NCI-H748 (cell line): ENCODE measurements around the gene PCED1B.
"Not testable (repeated sequence)": the region's sequence is repeated elsewhere in the genome, so short reads cannot be mapped to it uniquely, and the experiment has no call there.

Experiments
- DNase-seq: peaks from one replicate; lab custom pipeline; 2025; ENCODE audit not compliant: unreplicated experiment; lab: John Stamatoyannopoulos, UW

PCED1B gene

DNA sequence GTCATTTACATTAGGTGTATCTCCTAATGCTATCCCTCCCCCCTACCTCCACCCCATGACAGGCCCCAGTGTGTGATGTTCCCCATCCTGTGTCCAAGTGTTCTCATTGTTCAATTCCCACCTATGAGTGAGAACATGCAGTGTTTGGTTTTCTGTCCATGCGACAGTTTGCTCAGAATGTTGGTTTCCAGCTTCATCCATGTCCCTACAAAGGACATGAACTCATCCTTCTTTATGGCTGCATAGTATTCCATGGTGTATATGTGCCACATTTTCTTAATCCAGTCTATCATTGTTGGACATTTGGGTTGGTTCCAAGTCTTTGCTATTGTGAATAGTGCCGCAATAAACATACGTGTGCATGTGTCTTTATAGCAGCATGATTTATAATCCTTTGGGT is 37.9 kb downstream of the PCED1B start:
- not testable (repeated sequence) for DNase-seq

DNA sequence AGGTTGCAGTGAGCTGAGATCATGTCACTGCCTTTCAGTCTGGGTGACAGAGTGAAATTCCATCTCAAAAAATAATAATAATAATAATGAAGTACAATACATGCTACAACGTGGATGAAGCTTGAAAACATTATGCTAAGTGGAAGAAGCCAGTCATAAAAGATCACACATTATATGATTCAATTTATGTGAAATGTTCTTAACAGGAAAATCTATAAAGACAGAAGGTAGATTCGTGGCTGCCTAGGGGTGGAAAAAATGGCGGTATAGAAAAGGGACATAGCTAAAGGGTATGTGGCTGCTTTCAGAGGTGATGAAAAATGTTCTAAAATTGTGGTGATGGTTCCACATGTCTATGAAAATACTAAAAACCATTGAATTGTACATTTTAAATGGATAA is 41.3 kb downstream of the PCED1B start:
- DNase-seq: no peak

DNA sequence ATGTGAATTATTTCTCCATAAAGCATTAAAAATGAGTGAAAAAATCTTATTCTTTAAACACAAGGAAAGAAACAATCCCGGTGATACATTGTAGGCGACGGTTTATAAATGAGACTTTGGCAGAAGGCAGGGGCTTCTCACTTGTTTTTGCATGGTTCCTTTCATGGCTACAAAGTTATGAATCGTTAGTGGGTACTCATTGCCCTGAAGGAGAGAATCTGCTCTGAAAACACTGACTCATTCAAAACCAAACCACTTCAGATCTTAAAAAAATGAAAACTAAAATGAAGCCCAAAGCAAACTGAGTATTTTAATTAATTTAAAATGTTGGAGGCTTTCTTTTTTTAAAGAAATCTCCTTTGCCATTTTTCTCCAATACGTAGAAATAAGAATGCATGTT is 41.7 kb downstream of the PCED1B start:
- no peak for DNase-seq

DNA sequence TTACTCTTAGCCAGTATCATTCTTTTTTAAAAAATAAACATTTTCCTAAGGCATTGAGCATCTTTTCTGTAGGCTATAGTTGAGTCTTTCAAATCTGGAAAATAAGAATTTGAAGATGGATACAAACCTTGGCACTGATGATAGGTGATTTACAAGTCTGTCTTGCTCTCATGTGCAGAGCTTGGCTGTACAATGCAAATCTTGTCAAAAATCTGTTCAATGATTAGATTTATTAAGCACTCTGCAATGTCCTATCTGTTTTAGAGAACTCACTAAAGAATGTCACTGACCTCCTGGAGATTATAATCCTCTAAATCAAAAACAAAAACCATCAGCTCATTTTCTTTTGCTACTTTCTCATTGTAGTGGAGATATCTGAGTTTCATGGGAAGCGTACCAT is 43.2 kb downstream of the PCED1B start:
- no peak for DNase-seq

GRCh38 chr12:47123730-47124129 is 44.3 kb downstream of the PCED1B start:
- DNase-seq: no peak

- no peak for DNase-seq
Measured at GRCh38 chr12:47124451-47124850, 45.0 kb downstream of the PCED1B start.

- no peak for DNase-seq
Measured at GRCh38 chr12:47126246-47126645, 46.8 kb downstream of the PCED1B start.

DNA sequence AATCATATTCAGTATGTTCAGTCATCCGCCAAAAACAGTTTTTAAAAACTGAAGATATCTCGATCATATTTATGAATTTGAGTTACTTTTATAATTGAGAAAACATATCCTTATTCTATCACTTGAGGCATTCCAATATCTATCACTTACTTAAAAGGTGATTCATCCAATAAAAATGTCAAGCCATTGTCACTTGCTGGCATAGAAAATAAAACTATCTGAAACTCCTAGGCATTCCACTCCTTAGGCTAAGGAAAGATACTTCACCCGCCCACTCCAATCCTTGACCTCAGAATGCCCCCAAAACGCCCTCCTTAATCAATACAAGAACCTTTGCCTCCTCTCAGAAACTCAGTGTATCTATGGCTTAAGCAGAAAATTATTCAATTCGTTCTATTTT is 51.6 kb downstream of the PCED1B start:
- no peak for DNase-seq

- DNase-seq: no peak
Measured at GRCh38 chr12:47134005-47134404, 54.6 kb downstream of the PCED1B start.

- no peak for DNase-seq
Measured at GRCh38 chr12:47135578-47135977, 56.2 kb downstream of the PCED1B start.

- no peak for DNase-seq
Measured at GRCh38 chr12:47139000-47139681, 59.7 kb downstream of the PCED1B start.

DNA sequence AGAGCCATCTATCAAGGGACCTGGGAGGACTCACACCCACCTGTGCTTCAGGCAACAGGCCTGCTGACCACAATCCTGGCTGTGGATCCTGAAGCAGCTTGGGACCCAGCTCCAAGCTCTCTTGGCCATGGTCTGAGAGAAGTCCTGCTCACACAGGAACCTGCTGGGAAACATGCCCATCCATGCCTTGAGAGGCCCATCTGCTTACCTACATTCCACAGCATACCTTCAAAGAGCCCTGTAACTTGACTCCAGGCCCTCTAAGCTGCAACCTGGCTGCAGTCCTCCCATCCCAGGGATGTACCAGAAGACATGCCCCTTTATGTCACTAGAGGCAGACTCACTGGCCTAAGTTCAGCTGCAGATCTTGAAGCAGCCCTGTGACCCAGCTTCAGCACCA is 62.0 kb downstream of the PCED1B start:
- DNase-seq: no peak

GRCh38 chr12:47144769-47145168 is 65.3 kb downstream of the PCED1B start:
- no peak for DNase-seq

- no peak for DNase-seq
Measured at GRCh38 chr12:47145188-47145587, 65.8 kb downstream of the PCED1B start.

DNA sequence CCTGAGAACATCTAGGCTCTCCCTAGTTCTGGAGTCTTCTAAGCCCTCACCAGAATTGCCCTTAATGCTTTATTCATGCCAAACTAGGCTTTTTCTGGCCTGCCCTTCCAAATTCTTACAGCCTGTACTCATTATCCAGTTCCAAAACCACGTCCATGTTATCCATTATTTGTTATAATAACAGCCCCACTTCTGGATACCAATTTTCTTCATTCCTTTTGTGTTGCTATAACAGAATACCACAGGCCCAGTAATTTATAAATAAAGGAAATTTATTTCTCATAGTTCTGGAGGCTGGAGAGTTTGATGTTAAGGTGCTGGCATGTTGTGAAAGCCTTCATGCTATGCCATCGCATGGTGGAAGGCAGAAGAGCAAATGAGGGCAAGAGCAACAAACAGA is 68.3 kb downstream of the PCED1B start:
- DNase-seq: no peak

DNA sequence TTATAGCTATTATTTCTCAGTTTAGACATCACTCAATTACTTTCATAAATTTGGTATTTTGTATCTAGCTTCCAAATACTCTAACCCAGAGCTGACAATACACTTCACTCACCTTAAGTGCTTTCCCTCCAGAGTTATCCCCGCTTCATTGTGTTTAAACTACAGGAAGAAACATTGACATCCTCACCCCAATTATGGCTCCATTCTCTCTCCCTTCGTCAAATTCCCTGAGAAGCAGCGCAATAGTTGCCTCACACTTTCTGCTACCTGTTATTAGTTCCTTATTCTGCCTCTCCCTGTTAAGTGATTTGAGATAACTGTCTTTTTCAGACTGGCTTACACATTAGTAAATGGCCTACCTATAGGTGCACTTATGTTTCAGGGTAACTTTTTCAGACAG is 69.7 kb downstream of the PCED1B start:
- DNase-seq: no peak

DNA sequence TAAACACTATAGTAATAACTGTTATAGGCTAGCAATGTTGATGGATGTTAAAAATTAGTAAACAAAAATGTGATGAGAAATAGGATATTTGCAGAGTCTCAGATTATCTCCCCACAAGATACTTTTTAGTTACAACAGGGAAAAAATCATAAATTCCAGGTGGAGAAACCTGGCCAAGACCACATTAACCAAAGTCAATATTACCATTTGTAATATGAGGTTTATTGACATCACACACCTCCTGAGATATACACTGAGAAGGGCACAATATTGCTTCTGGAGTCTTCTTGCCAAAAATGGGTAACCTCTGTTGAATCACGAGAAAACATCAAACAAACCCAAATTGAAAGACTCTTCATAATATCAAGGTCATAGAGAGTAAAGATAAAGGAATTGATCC is 72.7 kb downstream of the PCED1B start:
- DNase-seq: no peak

DNA sequence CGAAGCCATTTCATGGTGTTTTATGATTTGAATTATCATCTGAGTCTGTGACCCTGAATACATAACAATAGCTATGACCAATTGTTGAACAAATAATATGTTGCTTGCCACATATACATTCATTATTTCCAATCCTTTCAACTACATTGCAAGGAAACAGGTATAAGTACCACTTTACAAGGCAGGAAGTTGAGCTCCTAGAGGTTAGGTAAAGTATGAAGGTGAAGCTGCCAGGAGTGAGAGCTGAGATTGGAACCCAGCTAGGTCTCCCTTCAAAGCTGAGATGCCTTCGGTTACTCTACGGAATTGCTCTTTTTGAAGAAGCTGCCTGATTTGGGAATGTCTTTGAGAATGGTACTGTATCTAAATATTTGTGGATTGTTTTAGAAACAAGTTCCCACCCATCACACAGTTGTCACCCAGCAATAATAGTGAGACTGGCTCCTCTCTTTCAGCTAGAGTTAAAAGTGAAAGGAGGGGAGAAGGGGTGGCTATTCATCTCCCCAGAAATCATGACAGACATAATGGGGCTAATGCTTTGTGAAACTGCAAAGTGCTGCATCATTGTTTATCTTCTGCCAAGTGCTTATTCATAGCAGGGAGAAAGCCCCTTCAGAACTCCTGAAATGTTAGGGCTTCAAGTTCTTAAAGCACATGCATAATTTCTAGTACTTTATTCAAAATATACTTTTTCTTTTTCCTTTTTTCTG is 76.2 kb downstream of the PCED1B start:
- DNase-seq: peak; percentile 69

- DNase-seq: peak; percentile 59
Measured at GRCh38 chr12:47156167-47156736, 76.8 kb downstream of the PCED1B start.

GRCh38 chr12:47158792-47159191 is 79.4 kb downstream of the PCED1B start:
- no peak for DNase-seq

DNA sequence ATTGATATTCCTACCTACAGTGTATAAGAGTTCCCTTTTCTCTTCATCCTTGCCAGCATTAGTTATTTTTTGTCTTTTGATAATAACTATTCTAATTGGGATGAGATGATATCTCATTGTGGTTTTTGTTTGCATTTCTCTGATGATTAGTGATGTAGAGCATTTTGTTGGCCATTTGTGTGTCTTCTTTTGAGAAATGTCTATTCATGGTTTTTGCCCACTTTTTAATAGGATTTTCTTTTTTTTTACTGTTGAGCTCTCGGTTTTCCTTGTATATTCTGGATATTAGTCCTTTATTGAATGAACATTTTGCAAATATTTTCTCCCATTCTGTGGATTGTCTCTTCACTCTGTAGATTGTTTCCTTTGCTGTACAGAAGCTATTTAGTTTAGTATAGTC is 79.9 kb downstream of the PCED1B start:
- no peak for DNase-seq
